ENCODE measurements around the gene DISC1.

Gene DISC1

GRCh38 chr1:231818337-231818736 lies 191.7 kb downstream of the DISC1 start:
- DNase-seq (ENCODE audit: low read depth) = no peak

- no peak for DNase-seq (ENCODE audit: low read depth)
Measured at GRCh38 chr1:231821281-231821680, 194.7 kb downstream of the DISC1 start.

GRCh38 chr1:231822041-231822440 lies 195.5 kb downstream of the DISC1 start:
- DNase-seq (ENCODE audit: low read depth) = no peak

GRCh38 chr1:231826566-231826965 lies 200.0 kb downstream of the DISC1 start:
- no peak for DNase-seq (ENCODE audit: low read depth)

GRCh38 chr1:231827337-231828105 lies 200.9 kb downstream of the DISC1 start:
- peak; percentile 89 for DNase-seq (ENCODE audit: low read depth)

- peak; percentile 98 for DNase-seq (ENCODE audit: low read depth)
Measured at GRCh38 chr1:231828182-231828920, 201.8 kb downstream of the DISC1 start.

GRCh38 chr1:231829332-231829731 lies 202.7 kb downstream of the DISC1 start:
- DNase-seq (ENCODE audit: low read depth) = no peak

GRCh38 chr1:231836227-231836893 lies 209.8 kb downstream of the DISC1 start:
- DNase-seq (ENCODE audit: low read depth) = no peak

- no peak for DNase-seq (ENCODE audit: low read depth)
Measured at GRCh38 chr1:231838521-231838920, 211.9 kb downstream of the DISC1 start.

- DNase-seq (ENCODE audit: low read depth) = no peak
Measured at GRCh38 chr1:231839999-231840398, 213.4 kb downstream of the DISC1 start.

- peak; percentile 42 for DNase-seq (ENCODE audit: low read depth)
Measured at GRCh38 chr1:231841616-231842344, 215.2 kb downstream of the DISC1 start.

- DNase-seq (ENCODE audit: low read depth) = no peak
Measured at GRCh38 chr1:231842441-231842840, 215.9 kb downstream of the DISC1 start.

GRCh38 chr1:231844986-231845502 lies 218.5 kb downstream of the DISC1 start:
- DNase-seq (ENCODE audit: low read depth) = no peak

GRCh38 chr1:231847612-231848397 lies 221.2 kb downstream of the DISC1 start:
- no peak for DNase-seq (ENCODE audit: low read depth)

- no peak for DNase-seq (ENCODE audit: low read depth)
Measured at GRCh38 chr1:231849981-231850380, 223.4 kb downstream of the DISC1 start.

GRCh38 chr1:231850786-231851185 lies 224.2 kb downstream of the DISC1 start:
- no peak for DNase-seq (ENCODE audit: low read depth)

- no peak for DNase-seq (ENCODE audit: low read depth)
Measured at GRCh38 chr1:231853588-231854207, 227.1 kb downstream of the DISC1 start.

GRCh38 chr1:231855361-231855760 lies 228.8 kb downstream of the DISC1 start:
- no peak for DNase-seq (ENCODE audit: low read depth)

- DNase-seq (ENCODE audit: low read depth) = no peak
Measured at GRCh38 chr1:231855926-231856325, 229.3 kb downstream of the DISC1 start.

GRCh38 chr1:231856426-231856825 lies 229.8 kb downstream of the DISC1 start:
- no peak for DNase-seq (ENCODE audit: low read depth)

GRCh38 chr1:231856894-231857293 lies 230.3 kb downstream of the DISC1 start:
- DNase-seq (ENCODE audit: low read depth) = no peak
